Erythroblast (primary cell): ENCODE measurements around the gene MAML2.

ENCODE experiments used
- GATA1 ChIP-seq: IDR thresholded peaks from 2 replicates; pipeline ENCODE4 v1.6.1; 2011; ENCODE audit warnings: low read depth, mild to moderate bottlenecking, control low read depth, low read length, moderate library complexity
- POLR2A ChIP-seq: IDR thresholded peaks from 2 replicates; pipeline ENCODE4 v1.6.1; 2011; ENCODE audit warnings: mild to moderate bottlenecking, low read length

- no peak for TF ChIP-seq POLR2A
- no peak for TF ChIP-seq GATA1
Measured at GRCh38 chr11:96257972-96258934, 84.7 kb downstream of the MAML2 start.
